GM12892 (cell line): Measurements from ENCODE around the gene MAP3K19.
"Not testable (repeated sequence)": the region's sequence is repeated elsewhere in the genome, so short reads cannot be mapped to it uniquely, and the experiment has no call there.

ENCODE experiments used
- POLR2A ChIP-seq: IDR thresholded peaks from 2 replicates; pipeline ENCODE4 v1.6.1; 2011; ENCODE audit warnings: low read depth, low read length, control low read depth
- POLR2AphosphoS5 ChIP-seq: IDR thresholded peaks from 2 replicates; pipeline ENCODE4 v1.6.1; 2011; ENCODE audit warnings: low read depth, low read length, control low read depth
- TAF1 ChIP-seq: IDR thresholded peaks from 2 replicates; pipeline ENCODE4 v1.6.1; 2011; ENCODE audit warnings: low read depth, mild to moderate bottlenecking, control low read depth, low read length, borderline replicate concordance

GRCh38 chr2:134977104-134977503 is 70.1 kb downstream of the MAP3K19 start:
- TF ChIP-seq POLR2A, POLR2AphosphoS5, TAF1: not testable (repeated sequence)
